ENCODE data around the gene CARMIL3.

Gene CARMIL3

DNA sequence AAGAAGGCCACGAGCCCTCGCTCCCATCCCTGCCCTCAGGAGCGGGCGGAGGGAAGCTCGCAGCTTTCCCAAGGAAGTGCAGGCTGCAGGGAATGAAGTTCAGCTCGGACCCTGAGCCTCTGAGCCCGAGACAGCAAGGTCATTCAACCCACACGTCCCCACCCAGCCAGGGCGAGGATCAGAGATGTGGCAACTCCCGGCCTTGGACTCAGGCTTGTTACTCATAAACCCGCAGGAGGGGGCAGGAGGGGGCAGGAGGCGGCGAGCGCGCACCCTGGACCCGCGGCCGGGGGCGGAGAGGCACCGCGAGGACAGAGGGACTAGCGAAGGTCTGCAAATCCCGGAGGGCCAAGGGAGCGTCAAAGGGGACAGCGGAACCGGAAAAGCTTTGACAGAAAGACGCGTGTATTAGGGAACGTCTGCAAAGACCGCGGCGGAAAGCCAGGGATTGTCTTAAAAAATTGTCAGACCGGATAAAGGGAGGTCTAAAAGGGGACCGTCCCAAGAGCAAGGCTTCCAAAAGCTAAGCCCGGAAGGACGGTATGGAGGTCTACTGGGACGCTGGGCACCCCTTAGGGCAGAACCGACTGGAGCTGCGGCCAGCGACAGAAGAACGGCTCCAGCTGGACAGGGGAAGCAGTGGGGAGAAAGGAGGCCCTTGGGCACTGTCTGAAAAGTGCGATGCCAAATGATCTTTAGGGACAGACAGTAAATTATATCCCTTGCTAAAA is 62.2 kb downstream of the CARMIL3 start:
- Histone ChIP-seq H3K27ac (ENCODE audit: low read depth, low read length) (peak overlapping the region; percentile 42; the same call in 1 of the 2 replicates), H3K4me3 (ENCODE audit: low read depth, low read length) (peak overlapping the region; percentile 86), H3K27me3 (ENCODE audit: control insufficient read depth, insufficient read depth, low read length) (no peaks in the 10 kb centered on the region), H3K9me3 (ENCODE audit: control insufficient read depth, insufficient read depth, low read depth, low read length) (no peaks in the 10 kb centered on the region), H3K36me3 (ENCODE audit: control insufficient read depth, insufficient read depth, low read length) (peaks cover 24% of the 10 kb centered on the region), H3K9ac (ENCODE audit: low read length) (peak overlapping the region; percentile 79), H3K4me1 (ENCODE audit: control insufficient read depth, insufficient read depth, low read length) (0 out of 2 replicates have a peak, but pooled peaks cover 6% of the 10 kb centered on the region)

DNA sequence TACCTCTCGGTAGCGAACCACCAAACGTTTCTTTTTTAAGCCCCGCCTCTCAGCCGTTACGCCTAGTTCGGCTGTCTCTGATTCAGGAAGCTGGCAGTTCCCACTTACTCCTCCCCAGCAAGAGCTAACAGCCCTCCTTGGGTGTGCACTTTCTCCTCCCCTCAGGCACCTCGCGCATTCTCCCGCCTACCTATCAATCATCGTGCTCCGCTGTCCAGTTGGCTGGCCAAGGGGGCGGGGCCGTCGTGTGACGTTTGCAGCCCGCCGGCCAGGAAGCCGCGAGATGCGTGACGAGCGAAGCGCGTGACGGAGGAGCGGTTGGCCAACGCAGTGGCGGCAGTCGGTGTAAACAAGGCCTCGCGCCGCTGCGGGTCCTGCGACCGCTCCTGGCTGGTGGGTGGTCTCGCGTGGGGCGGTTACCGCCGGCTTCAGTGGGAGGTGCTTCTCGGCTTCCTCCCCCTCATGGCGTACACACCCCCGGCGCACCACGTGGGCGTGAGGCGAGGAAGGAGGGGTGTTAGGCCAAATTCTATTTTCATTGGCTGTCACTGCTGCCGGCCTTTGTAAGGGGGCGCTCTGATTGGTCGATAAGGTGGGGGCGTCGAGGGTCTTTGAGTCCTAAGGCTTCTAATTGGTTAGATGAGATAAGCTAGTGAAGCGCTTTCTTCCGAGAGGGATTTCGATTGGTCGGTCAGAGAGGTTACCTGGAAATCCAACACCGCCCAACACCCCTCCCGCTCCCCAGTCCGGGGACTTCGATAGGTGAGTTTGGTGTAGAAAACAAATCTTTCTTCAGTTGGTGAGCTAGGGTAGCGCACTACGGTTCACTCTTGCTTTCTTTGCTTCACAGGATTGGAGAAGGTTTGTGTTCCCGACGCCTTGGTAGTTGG is 63.0 kb downstream of the CARMIL3 start, which contains the start of the genes DCAF11 and NRL:
Gene DCAF11, plus strand, starts transcription at position 246 of the 890 bp plus-strand sequence. CDS start 818 bp downstream, outside the sequence.
Gene NRL, minus strand, starts transcription at position 418 of the 890 bp plus-strand sequence. CDS start 32,101 bp downstream, outside the sequence.
- peak within 1 kb of the TSS; percentile 87 for H3K9ac ChIP-seq (ENCODE audit: low read length)
- H3K27me3 ChIP-seq (ENCODE audit: control insufficient read depth, insufficient read depth, low read length): no peaks in the 10 kb centered on the region
- 0 out of 2 replicates have a peak, but pooled peaks cover 6% of the 10 kb centered on the region for H3K4me1 ChIP-seq (ENCODE audit: control insufficient read depth, insufficient read depth, low read length)
- H3K36me3 ChIP-seq (ENCODE audit: control insufficient read depth, insufficient read depth, low read length): peaks cover 32% of the 10 kb centered on the region
- peak within 1 kb of the TSS; percentile 82 for H3K27ac ChIP-seq (ENCODE audit: low read depth, low read length)
- H3K9me3 ChIP-seq (ENCODE audit: control insufficient read depth, insufficient read depth, low read depth, low read length): no peaks in the 10 kb centered on the region
- H3K4me3 ChIP-seq (ENCODE audit: low read depth, low read length): peak within 1 kb of the TSS; percentile 86

DNA sequence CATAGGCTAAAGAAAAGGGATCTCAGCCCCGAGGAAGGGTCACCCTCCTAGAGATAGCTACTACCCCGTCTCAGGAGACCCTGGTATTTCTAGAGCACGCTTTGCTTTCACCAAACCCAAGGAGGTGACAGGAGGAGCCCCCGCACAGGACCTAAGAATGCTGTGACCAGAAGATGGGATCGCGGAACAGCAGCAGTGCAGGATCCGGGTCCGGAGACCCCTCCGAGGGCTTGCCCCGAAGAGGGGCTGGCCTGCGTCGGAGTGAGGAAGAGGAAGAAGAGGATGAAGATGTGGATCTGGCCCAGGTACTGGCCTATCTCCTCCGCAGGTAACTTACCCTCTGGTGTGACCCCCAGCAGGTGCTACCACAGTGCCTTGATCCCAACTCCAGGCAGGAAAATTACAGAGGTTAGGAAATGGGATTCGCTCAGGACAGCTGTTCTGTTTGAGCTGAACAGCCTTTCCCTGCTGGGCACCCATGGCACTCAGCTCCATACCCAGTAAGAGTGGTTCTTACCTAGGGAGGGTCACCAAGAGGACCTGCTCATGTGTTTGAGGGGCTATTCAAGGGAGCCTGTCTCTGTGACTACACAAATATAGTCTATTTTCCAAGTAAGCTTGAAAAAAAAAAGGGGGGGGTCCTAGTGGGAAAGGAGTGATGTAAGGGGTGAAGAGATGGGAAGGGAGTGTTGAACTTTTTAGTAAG is 63.8 kb downstream of the CARMIL3 start:
- Histone ChIP-seq H3K9ac (ENCODE audit: low read length) (peak overlapping the region; percentile 87), H3K36me3 (ENCODE audit: control insufficient read depth, insufficient read depth, low read length) (peaks cover 36% of the 10 kb centered on the region), H3K4me3 (ENCODE audit: low read depth, low read length) (peak overlapping the region; percentile 86), H3K9me3 (ENCODE audit: control insufficient read depth, insufficient read depth, low read depth, low read length) (no peaks in the 10 kb centered on the region), H3K4me1 (ENCODE audit: control insufficient read depth, insufficient read depth, low read length) (0 out of 2 replicates have a peak, but pooled peaks cover 6% of the 10 kb centered on the region), H3K27me3 (ENCODE audit: control insufficient read depth, insufficient read depth, low read length) (no peaks in the 10 kb centered on the region), H3K27ac (ENCODE audit: low read depth, low read length) (no peak overlapping the region)

DNA sequence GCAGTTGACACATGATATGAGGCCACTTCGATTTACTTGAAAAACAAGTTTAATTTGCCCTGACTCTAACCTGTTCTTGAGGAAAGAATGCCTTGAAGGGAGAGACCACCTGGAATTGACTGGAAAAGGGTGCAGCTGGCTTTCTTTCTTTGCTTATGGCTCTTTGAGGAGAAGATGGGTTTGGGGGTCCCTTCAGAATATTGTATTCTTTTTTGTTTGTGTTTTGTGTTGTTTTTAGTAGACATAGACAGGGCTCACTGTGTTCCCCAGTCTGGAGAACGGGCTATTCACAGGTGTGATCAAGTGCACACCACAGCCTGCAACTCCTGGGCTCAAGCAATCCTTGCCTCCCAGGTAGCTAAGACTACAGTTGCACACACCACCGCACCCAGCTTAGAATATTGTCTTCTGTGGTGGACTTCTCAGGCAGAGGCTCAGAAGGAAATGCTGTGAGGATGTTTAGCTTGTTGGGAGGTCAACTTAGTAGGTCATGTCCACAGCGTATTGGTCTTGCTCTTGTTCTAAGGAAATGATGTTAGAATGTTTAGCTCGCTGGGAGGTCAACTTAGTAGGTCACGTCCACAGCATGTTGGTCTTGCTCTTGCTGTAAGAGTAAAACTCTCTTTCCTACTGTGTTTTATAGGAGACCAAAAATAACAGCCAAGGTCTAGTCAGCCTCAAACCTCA is 64.5 kb downstream of the CARMIL3 start:
- Histone ChIP-seq H3K27me3 (ENCODE audit: control insufficient read depth, insufficient read depth, low read length) (no peaks in the 10 kb centered on the region), H3K9ac (ENCODE audit: low read length) (no peak overlapping the region), H3K27ac (ENCODE audit: low read depth, low read length) (no peak overlapping the region), H3K36me3 (ENCODE audit: control insufficient read depth, insufficient read depth, low read length) (peaks cover 43% of the 10 kb centered on the region), H3K4me1 (ENCODE audit: control insufficient read depth, insufficient read depth, low read length) (0 out of 2 replicates have a peak, but pooled peaks cover 6% of the 10 kb centered on the region), H3K9me3 (ENCODE audit: control insufficient read depth, insufficient read depth, low read depth, low read length) (no peaks in the 10 kb centered on the region), H3K4me3 (ENCODE audit: low read depth, low read length) (peak overlapping the region; percentile 86)

DNA sequence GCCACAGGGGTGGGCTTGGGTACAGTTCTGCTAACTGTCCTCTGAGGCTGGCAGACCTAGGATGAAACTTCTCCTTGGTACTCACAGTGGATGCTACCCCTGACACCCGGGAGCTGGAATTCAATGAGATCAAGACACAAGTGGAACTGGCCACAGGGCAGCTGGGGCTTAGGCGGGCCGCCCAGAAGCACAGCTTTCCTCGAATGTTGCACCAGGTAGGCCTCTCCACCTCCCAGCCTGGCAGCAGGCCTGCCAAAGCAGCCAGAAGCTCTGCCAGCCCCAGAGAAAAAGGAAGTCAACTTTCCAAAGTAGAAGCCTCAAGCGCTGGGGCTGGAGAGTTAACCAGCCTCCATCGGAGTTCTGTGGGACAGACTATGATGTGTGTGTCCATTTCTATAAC is 65.4 kb downstream of the CARMIL3 start:
- no peak overlapping the region for H3K9ac ChIP-seq (ENCODE audit: low read length)
- H3K4me3 ChIP-seq (ENCODE audit: low read depth, low read length): no peak overlapping the region
- H3K27me3 ChIP-seq (ENCODE audit: control insufficient read depth, insufficient read depth, low read length): no peaks in the 10 kb centered on the region
- H3K9me3 ChIP-seq (ENCODE audit: control insufficient read depth, insufficient read depth, low read depth, low read length): no peaks in the 10 kb centered on the region
- H3K27ac ChIP-seq (ENCODE audit: low read depth, low read length): no peak overlapping the region
- H3K36me3 ChIP-seq (ENCODE audit: control insufficient read depth, insufficient read depth, low read length): peaks cover 49% of the 10 kb centered on the region
- H3K4me1 ChIP-seq (ENCODE audit: control insufficient read depth, insufficient read depth, low read length): 0 out of 2 replicates have a peak, but pooled peaks cover 6% of the 10 kb centered on the region
